Measurements from ENCODE around the gene PNPLA2. TPM values are rescaled to one million over a fixed set of nuclear protein-coding genes. Genes with fewer than 3 reads are reported as not detected.

The PNPLA2 gene
- total RNA-seq, 1 donor from 2014 or later, result 29.8 TPM

- peak; percentile 95 for DNase-seq
These were observed 26.3 kb downstream of the PNPLA2 start for GRCh38 chr11:844693-845644.

- DNase-seq, result peak; percentile 60
These were observed 27.3 kb downstream of the PNPLA2 start for GRCh38 chr11:845872-846495.

GRCh38 chr11:846496-847098 is 27.9 kb downstream of the PNPLA2 start:
- no peak for DNase-seq

- DNase-seq, result no peak
These were observed 29.2 kb downstream of the PNPLA2 start for GRCh38 chr11:847876-848275.

- DNase-seq, result no peak
These were observed 29.7 kb downstream of the PNPLA2 start for GRCh38 chr11:848380-848931.

GRCh38 chr11:849104-849824 is 30.6 kb downstream of the PNPLA2 start:
- DNase-seq, result peak; percentile 67

GRCh38 chr11:849951-850774 is 31.4 kb downstream of the PNPLA2 start:
- DNase-seq, result no peak

GRCh38 chr11:850775-851763 is 32.4 kb downstream of the PNPLA2 start:
- DNase-seq, result no peak

- DNase-seq, result no peak
These were observed 34.0 kb downstream of the PNPLA2 start for GRCh38 chr11:852762-853161.

- DNase-seq, result no peak
These were observed 35.2 kb downstream of the PNPLA2 start for GRCh38 chr11:853682-854448.

- DNase-seq, result no peak
These were observed 36.1 kb downstream of the PNPLA2 start for GRCh38 chr11:854601-855329.

- DNase-seq, result no peak
These were observed 36.6 kb downstream of the PNPLA2 start for GRCh38 chr11:855330-855674.

GRCh38 chr11:855796-856195 is 37.1 kb downstream of the PNPLA2 start:
- no peak for DNase-seq

- DNase-seq, result no peak
These were observed 37.7 kb downstream of the PNPLA2 start for GRCh38 chr11:856397-856796.

GRCh38 chr11:858053-858761 is 39.5 kb downstream of the PNPLA2 start:
- DNase-seq, result no peak

GRCh38 chr11:858762-859339 is 40.1 kb downstream of the PNPLA2 start:
- no peak for DNase-seq

- peak; percentile 88 for DNase-seq
These were observed 40.8 kb downstream of the PNPLA2 start for GRCh38 chr11:859394-860131.

All from tongue (tissue), 2 donors.